Vagina (tissue), 2 donors: ENCODE data around the gene HECTD4.

Source experiments
- CTCF ChIP-seq, 3 experiments: fragments of 450-650 bp in 2 of 3; fragments of 200-600 bp in 1 of 3; sonication (generic) in 1 of 3; IDR thresholded peaks; one replicate each; pipeline ENCODE4 v1.5.1; 2017 to 2019; ENCODE audit warnings: antibody characterized with exemption in 3 of 3, mild to moderate bottlenecking in 2 of 3, moderate library complexity in 2 of 3
- POLR2A ChIP-seq, 2 donors: fragments of 450-650 bp; IDR thresholded peaks; one replicate each; pipeline ENCODE4 v1.6.1; 2017; ENCODE audit warnings: antibody characterized with exemption in 2 of 2, mild to moderate bottlenecking in 2 of 2, moderate library complexity in 2 of 2

GRCh38 chr12:112111931-112112330 lies 270.3 kb downstream of the HECTD4 start:
- TF ChIP-seq CTCF (IDR thresholded peaks at IDR 0.05) (no peak), POLR2A (IDR thresholded peaks at IDR 0.05) (no peak)
